Activated naive CD8-positive, alpha-beta T cell treated with anti-CD3 and anti-CD28 coated beads for 36 hours (primary cell): Measurements from ENCODE around the gene PRSS33. TPM values are rescaled to one million over a fixed set of nuclear protein-coding genes. Genes with fewer than 3 reads are reported as not detected.

Experiments
- DNase-seq: peaks from one replicate; pipeline ENCODE4 v3.0.0; 2021
- H3K27ac Mint-ChIP-seq: one replicate; pipeline ENCODE4 v1.8.0; 2022; ENCODE audit warnings: mild to moderate bottlenecking, moderate library complexity, mixed read lengths
- H3K27me3 Mint-ChIP-seq: one replicate; pipeline ENCODE4 v1.8.0; 2022; ENCODE audit warnings: mild to moderate bottlenecking, mixed read lengths
- H3K36me3 Mint-ChIP-seq: one replicate; pipeline ENCODE4 v1.8.0; 2021; ENCODE audit warnings: mild to moderate bottlenecking, mixed read lengths
- H3K4me1 Mint-ChIP-seq: one replicate; pipeline ENCODE4 v1.8.0; 2021; ENCODE audit warnings: mixed read lengths
- H3K4me3 Mint-ChIP-seq: one replicate; pipeline ENCODE4 v1.8.0; 2022; ENCODE audit warnings: mild to moderate bottlenecking, moderate library complexity, mixed read lengths
- H3K9me3 Mint-ChIP-seq: one replicate; pipeline ENCODE4 v1.8.0; 2022; ENCODE audit warnings: mixed read lengths
- total RNA-seq, 2 experiments: library from RNA; stranded (reverse); gene quantifications; one replicate each; pipeline ENCODE4 v1.2.3, GENCODE V29; 2021

PRSS33 gene
- total RNA-seq, 2 experiments from 2014 or later: 0.40 to 0.54 TPM

DNA sequence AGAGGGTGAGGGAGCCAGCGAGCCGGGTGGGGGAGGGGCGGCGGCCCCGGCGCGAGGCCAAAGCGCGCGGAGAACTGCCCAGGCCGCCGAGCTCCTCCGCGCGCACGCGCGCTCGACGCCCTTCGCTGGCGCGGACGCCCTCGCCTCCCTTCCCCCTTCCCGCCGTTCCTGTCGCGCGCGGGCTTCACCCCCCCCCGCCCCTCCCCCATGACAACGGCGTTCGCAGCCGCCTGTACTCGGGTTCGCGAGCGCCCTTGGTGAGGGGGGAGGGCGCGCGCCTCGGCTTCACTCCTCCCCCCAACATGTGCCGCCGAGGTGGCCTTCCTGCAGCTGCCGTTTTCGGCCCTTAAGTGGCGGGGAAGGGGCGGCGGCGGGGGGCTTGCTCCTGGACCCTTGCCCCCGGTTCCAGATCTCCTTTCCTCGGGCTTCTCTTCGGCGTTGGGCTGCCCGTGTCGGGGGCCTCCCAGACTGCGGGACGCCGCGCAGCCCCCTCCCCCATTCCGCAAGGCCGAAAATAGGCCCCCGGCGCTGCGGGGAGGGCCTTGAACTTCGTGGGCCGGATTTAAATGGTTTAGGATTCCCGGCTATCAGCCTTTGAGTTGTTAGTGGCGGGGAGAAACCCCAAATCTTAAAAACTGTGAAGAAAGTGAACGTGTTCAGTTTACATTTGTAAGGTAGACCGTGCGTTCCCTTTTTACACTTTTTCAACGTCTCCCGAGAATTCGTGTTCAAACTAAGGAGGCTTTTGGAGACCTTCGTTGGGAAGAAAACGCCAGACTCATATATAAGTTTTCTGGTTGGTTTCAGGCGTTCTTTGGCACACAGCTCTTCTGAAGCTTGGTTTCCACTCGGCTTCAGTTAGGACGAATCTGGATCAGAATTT is 34.3 kb downstream of the PRSS33 start:
- Mint-ChIP-seq H3K4me1 (peaks cover 47% of the 10 kb centered on the region), H3K36me3 (peaks cover 64% of the 10 kb centered on the region)
- peak; percentile 84 for DNase-seq

DNA sequence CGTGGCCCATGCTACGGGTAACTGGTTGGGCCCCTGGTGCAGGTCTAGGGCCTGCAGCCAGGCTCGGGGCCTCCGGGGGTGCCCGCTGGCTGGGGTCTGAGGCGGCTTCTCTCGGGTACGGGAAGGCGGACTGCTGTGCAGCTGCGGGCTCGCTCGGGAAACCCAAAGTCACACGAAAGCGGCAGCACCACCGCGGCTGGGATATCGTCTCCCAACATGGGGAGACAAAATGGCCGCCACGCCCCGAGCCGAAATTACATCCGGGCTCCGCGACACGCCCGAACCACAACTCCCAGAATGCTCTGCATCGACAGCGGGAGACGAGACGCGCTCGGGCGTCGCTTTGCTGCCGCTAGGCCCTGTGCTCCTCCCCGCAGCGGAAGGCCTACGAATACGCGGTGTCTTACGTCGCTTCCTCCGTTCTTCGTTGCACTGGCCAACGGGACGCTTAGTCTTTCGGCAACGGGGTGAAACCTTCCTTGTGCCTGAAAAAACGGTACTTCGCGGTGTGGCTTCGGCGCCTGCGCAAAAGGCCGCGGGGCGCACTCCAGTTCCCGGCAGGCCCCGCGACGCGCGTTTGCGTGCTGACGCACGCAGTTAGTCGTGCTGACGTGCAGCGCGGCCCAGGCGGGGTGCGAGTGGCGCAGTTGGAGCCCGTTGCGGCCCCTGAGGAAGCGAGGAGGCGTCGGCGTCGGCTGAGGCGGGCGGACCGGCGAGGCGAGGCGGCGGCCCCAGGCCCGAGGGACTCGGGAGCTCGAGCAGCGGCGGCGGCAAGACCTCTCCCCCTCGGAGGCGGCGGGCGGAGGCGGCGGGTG is 35.1 kb downstream of the PRSS33 start, which contains the start of gene SRRM2:
Gene SRRM2 (plus strand): TSS at position 604 of the 815 bp plus-strand sequence. CDS start 3,727 bp downstream, outside the sequence.
- Mint-ChIP-seq H3K4me1 (peaks cover 44% of the 10 kb centered on the region), H3K9me3 (peaks cover 3% of the 10 kb centered on the region), H3K27me3 (no peaks in the 10 kb centered on the region), H3K27ac (peak within 1 kb of the TSS; percentile 98), H3K4me3 (peak within 1 kb of the TSS; percentile 94), H3K36me3 (peaks cover 56% of the 10 kb centered on the region)
- peak; percentile 95 for DNase-seq

More for the DNA sequence above, 34.3 kb downstream of the PRSS33 start:
- peak overlapping the region; percentile 94 for H3K4me3 Mint-ChIP-seq
- peaks cover 3% of the 10 kb centered on the region for H3K9me3 Mint-ChIP-seq
- H3K27ac Mint-ChIP-seq: peak overlapping the region; percentile 98
- no peaks in the 10 kb centered on the region for H3K27me3 Mint-ChIP-seq

DNA sequence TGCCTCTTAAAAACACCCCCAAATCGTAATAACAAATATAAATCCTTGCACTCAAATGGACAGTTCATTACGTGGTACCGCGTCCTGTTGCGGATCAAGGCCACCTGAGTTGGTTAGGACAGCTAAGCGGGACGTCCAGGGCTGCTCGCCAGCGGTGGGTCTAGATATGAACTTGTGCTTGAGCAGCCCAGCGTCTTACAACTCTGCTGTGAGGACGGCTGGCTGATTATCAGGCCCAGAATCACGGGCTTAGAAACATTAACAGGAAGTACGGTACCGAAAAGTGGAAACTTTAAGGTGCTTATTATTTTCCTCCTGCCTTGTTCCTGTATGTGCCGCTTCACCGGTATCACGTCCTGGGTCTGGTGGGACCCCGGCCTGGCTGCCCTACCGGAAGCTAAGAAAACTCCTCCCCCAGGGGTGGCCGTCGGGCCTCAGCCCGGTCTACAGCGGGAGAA is 35.8 kb downstream of the PRSS33 start:
- DNase-seq: no peak
- H3K27ac Mint-ChIP-seq: peak overlapping the region; percentile 98
- H3K27me3 Mint-ChIP-seq: no peaks in the 10 kb centered on the region
- H3K4me3 Mint-ChIP-seq: peak overlapping the region; percentile 94
- H3K36me3 Mint-ChIP-seq: peaks cover 51% of the 10 kb centered on the region
- peaks cover 3% of the 10 kb centered on the region for H3K9me3 Mint-ChIP-seq
- H3K4me1 Mint-ChIP-seq: peaks cover 38% of the 10 kb centered on the region

DNA sequence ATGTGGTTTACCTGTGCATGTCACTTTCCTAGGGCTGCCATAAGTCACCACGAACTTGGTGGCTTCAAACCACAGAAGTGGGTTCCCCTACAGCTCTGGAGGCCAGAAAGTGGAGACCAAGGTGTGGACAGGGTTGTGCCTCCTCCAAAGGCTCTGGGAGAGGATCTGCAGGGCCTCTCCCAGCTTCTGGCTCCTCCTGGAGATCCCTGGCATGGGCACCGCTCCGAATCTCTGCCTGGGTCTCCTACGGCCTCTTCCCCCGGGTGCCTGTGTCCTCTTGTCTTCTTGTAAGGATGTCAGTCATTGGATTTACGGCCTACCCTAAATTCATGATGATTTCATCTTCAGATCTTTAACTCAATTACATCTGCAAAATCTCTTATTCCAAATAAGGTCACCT is 37.4 kb downstream of the PRSS33 start:
- Mint-ChIP-seq H3K27me3 (no peaks in the 10 kb centered on the region), H3K9me3 (peaks cover 3% of the 10 kb centered on the region), H3K27ac (no peak overlapping the region), H3K4me3 (no peak overlapping the region), H3K4me1 (peaks cover 24% of the 10 kb centered on the region), H3K36me3 (peaks cover 35% of the 10 kb centered on the region)
- DNase-seq: no peak

DNA sequence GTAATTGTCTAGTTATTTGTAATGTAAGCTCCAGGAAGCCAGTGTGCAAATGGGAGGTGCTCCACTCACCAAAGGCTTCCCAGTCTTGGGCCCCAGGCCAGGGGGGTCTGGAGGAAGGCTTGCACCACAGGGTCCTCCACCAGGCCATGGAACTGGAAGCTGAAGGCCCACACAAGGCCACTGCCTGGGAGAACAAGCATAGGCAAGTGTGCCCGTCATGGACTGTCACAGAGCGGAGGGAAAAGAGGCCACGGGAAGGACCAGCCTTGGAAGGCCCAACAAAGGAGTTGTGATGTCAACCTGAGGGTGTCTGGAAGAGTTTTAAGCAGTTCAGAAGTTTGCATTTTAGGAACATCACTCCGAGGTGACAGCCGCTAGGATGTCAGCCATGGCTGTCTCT is 37.9 kb downstream of the PRSS33 start:
- H3K9me3 Mint-ChIP-seq: peaks cover 3% of the 10 kb centered on the region
- no peak overlapping the region for H3K4me3 Mint-ChIP-seq
- H3K27ac Mint-ChIP-seq: no peak overlapping the region
- peaks cover 20% of the 10 kb centered on the region for H3K4me1 Mint-ChIP-seq
- DNase-seq: no peak
- H3K27me3 Mint-ChIP-seq: no peaks in the 10 kb centered on the region
- peaks cover 31% of the 10 kb centered on the region for H3K36me3 Mint-ChIP-seq

DNA sequence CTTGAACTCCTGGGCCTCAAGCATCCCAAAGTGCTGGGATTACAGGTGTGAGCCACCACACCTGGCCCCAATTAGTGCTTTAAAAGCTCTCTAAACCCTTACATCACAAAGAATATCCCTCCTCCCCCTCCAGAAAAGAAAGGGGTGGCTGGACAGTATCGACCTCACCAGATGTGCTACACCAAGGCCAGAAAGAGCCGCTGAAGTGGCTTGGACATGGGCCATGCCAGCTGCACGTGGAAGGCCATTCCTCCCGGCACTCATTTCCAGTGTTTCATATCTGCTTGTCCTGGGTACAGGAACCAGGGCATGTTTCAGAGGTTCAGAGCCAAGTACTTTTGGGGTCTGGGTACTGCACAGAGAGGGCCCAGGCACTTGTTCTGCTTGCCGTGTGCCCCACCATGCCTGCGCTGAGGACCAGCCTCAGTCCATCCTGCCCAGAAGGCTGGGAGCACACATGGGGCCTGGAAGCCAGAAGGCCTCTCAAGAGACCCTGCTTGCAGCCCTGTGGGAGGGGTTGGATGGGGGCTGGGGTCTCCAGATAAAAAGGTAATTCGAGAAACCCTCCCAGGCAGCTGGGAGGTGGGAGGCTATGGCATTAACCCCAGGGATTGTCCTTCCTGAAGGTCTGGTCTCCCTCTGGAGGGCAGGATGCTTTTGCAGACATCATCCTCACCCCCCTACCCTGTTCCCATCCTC is 38.5 kb downstream of the PRSS33 start:
- Mint-ChIP-seq H3K9me3 (peaks cover 3% of the 10 kb centered on the region), H3K27me3 (no peaks in the 10 kb centered on the region), H3K27ac (no peak overlapping the region)

DNA sequence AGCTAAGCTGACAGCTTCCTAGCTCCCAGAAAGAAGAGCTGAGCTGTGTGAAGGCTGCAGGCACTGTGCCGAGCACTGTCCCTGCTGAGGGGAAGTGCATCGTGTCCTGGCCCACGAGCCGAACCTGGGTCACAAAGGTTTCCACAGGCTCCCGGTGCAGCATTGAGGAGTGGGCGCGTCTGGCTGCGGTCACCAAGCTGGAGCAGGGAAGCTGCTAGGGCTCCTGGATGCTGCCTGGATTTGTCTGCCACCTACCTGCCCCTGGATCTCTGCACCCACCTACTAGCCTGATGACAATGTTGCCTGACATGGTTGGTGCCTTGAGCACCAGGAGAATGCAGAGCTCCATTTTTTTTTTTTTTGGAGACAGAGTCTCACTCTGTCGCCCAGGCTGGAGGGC is 41.4 kb downstream of the PRSS33 start:
- Mint-ChIP-seq H3K27me3 (no peaks in the 10 kb centered on the region), H3K4me1 (peaks cover 7% of the 10 kb centered on the region), H3K9me3 (no peaks in the 10 kb centered on the region), H3K36me3 (peaks cover 7% of the 10 kb centered on the region), H3K4me3 (no peak overlapping the region), H3K27ac (no peak overlapping the region)
- no peak for DNase-seq

More for the DNA sequence above, 38.5 kb downstream of the PRSS33 start:
- Mint-ChIP-seq H3K36me3 (peaks cover 25% of the 10 kb centered on the region), H3K4me1 (peaks cover 14% of the 10 kb centered on the region), H3K4me3 (no peak overlapping the region)
- DNase-seq: no peak

DNA sequence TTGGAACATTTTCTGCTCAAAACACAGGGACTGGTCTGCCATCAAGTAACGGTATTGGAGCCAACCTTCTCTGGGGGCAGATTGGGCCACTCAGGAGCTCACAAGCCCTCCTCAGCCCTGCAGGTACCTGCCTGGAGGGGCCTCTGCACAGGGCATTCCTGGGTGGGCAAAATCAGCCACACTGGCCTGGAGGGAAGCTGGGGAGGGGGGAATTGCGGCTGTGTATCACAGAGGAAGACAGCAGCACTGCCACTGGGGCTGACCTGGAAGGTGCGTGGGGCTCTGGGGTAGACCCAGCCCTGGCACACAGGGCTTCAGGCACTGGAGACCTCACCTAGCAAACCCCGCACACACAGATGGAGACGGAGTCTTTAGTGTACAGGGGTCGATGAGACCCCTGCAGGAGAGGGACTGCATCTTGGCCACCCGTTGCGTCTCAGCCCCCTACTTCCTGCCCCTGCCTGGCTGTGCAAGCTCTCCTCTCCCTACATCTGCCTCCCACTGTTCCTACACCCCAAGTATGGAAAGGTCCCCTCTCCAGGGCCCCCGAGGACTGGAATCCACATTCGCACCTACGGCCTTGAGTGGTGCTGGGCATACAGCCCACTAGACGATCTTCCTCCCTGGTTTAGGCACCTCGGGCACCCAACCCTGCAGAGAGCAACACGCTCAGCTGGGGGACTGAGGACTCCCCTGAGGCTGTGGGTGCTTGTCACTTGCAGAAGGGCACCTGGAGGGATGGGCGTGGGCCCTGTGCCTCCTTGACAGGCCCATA is 42.1 kb downstream of the PRSS33 start:
- no peaks in the 10 kb centered on the region for H3K9me3 Mint-ChIP-seq
- H3K4me1 Mint-ChIP-seq: peaks cover 3% of the 10 kb centered on the region
- no peak overlapping the region for H3K4me3 Mint-ChIP-seq
- no peaks in the 10 kb centered on the region for H3K27me3 Mint-ChIP-seq
- no peak overlapping the region for H3K27ac Mint-ChIP-seq
- H3K36me3 Mint-ChIP-seq: peaks cover 3% of the 10 kb centered on the region
- no peak for DNase-seq

DNA sequence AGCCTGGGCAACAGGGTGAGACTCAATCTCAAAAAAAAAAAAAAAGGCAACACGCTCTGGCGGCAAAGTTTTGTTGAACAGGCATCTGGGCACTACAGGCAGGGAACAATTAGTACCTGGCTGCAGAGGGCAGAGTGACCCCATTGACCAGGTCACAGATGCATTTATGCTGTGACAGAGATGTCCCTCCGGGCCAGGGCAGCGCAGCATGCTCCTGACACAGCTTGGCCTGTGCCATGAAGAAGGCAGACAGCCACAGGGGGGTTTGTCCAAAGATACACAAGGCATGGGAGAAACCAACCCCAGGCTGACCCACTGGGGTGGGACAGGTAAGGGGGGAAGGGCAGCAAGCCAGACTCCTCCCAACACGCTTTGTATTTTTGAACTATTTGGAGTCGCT is 42.6 kb downstream of the PRSS33 start:
- Mint-ChIP-seq H3K27me3 (no peaks in the 10 kb centered on the region), H3K9me3 (no peaks in the 10 kb centered on the region), H3K27ac (no peak overlapping the region), H3K4me1 (no peaks in the 10 kb centered on the region), H3K36me3 (no peaks in the 10 kb centered on the region), H3K4me3 (no peak overlapping the region)
- no peak for DNase-seq

DNA sequence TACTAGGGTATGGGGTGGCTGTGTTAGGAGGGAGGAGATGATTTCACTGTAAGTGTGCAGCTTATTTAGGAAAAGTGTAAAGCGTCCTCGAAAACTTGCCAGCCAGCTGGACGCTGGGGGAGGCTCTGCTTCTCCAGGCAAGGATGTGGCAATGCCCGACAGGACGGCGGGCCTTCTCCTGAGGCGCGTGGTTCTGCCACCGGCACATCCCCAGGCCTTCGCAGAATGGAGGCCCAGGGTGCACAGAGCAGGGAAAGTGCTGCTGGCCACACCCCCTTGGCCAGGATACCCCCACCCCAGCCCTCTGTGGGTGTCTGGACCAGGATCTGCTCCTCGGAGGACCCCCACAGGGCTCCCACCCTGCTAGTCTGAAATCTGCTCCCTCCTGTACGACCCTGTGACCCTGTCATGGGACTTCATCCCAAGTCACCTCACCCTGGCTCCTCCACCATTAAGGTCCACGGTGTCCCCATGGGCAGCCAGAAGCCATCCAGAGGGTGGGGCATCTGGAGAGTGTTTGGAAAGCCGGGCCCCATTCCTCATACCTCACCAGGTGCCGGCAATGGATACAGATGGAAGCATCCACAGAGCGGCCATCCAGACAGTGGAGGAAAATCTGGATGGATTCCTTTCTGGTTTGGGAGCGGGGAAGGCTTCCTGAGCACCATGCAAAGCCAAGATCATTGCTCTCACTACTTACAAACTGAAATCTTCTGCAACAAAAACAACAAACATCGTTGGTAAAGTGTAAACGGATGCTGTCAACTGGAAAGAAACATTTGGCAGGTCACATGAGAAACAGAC is 44.2 kb downstream of the PRSS33 start:
- no peak for DNase-seq
- Mint-ChIP-seq H3K36me3 (no peaks in the 10 kb centered on the region), H3K27me3 (no peaks in the 10 kb centered on the region), H3K4me3 (no peak overlapping the region), H3K9me3 (no peaks in the 10 kb centered on the region), H3K4me1 (no peaks in the 10 kb centered on the region), H3K27ac (no peak overlapping the region)

DNA sequence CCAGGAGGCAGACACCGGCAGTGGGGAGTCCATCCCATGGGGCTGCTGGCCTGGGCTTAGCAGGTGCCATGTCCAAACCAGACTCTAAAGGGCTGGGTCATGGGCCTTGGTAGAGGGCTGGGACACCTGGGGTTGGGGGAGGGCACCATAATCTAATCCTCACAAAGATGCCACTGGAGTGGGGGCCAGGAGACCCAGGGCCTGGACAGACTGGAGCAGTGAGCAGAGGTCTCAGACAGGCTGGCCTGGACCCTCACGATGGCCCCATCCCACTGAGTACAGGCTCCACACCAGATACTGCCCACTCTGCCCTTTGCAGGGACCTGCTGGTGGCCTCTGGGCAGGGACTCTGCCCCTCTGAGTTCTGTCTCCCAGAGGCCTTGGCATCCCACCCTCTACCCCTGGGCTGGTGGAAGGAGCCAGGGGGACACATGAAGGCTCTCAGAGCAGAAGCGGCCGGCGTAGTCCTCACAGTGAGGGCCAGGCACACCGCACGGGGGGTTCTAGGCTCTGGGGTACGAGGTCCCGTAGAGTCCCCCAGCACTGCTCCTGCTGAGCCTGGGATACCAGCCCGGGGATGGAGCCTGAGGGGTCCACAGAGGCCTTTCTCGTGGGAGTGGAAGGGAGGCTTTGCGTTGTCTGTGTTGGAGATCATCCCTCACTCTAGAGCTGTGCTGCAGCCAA is 44.9 kb downstream of the PRSS33 start:
- Mint-ChIP-seq H3K4me1 (no peaks in the 10 kb centered on the region), H3K27me3 (no peaks in the 10 kb centered on the region), H3K27ac (no peak overlapping the region), H3K9me3 (no peaks in the 10 kb centered on the region), H3K4me3 (no peak overlapping the region), H3K36me3 (no peaks in the 10 kb centered on the region)
- no peak for DNase-seq

DNA sequence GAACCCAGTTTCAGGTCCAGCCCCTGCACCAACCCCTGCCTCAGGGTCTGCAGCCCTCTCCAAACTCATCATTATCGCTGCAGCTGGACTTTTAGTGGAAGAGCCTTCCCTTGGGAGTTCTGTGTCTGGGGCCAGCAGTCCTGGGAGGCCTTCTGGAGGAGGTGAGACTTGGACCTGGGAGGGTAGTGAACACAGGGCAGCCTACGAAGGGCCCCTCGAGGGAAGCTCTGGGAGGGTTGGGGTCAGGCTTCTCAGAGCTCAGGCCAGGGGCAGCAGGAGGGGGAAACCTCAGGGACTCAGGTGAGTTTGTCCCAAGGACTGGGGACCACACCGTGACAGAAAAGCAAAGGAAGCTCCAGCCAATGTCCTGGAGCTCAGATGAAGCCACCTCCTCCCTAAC is 46.2 kb downstream of the PRSS33 start:
- no peak overlapping the region for H3K4me3 Mint-ChIP-seq
- no peaks in the 10 kb centered on the region for H3K4me1 Mint-ChIP-seq
- no peak overlapping the region for H3K27ac Mint-ChIP-seq
- H3K27me3 Mint-ChIP-seq: no peaks in the 10 kb centered on the region
- DNase-seq: no peak
- no peaks in the 10 kb centered on the region for H3K36me3 Mint-ChIP-seq
- H3K9me3 Mint-ChIP-seq: no peaks in the 10 kb centered on the region

DNA sequence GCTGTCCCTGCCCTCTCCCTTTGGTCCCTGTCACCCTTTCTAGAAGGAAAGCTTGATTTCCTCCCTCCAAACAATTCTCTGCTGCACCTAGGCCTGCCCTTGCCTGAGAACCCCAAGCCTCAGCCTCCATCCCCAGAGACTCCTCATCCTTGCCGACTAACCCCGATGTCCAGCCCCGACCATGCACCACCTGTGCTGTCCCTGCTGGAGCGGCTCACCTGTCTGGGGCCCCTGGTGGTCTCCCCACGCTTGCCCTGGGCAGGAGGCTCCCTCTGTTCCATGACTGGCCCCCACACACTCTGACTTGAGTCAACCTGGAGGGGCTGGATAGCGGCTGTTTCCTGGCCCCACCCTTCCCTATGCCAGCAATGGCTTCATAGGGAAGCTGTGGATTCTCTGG is 46.9 kb downstream of the PRSS33 start:
- no peaks in the 10 kb centered on the region for H3K9me3 Mint-ChIP-seq
- no peaks in the 10 kb centered on the region for H3K4me1 Mint-ChIP-seq
- no peaks in the 10 kb centered on the region for H3K27me3 Mint-ChIP-seq
- no peaks in the 10 kb centered on the region for H3K36me3 Mint-ChIP-seq
- H3K27ac Mint-ChIP-seq: peak overlapping the region; percentile 50
- no peak for DNase-seq
- no peak overlapping the region for H3K4me3 Mint-ChIP-seq
